Measurements from ENCODE around the gene ACSS1. TPM values are rescaled to one million over a fixed set of nuclear protein-coding genes. Genes with fewer than 3 reads are reported as not detected.
A peak's percentile ranks its signal among the peaks of the same experiment; 100 is the strongest.

The ACSS1 gene
- polyA plus RNA-seq, 2 of the 4 experiments (the other 2 are of a cell fraction), result 7.2 to 7.6 TPM

GRCh38 chr20:24994470-24995368, 63.2 kb downstream of the ACSS1 start:
- H3K27ac ChIP-seq, result peak overlapping the region; percentile 28 to 95; a peak in 4 of 6 replicates
- POLR2A ChIA-PET, result interaction anchor here (2.2 kb wide), 1 partner anchor 71 kb away, joined by 7 read pairs; no protein-coding TSS in a partner anchor
- H3K4me2 ChIP-seq, result peak overlapping the region; percentile 70

More at GRCh38 chr20:24994470-24995368, 63.2 kb downstream of the ACSS1 start:
- ATAC-seq (peak; percentile 47 to 66; a peak in 5 of 6 replicates), DNase-seq (ENCODE audit: low read depth in 1 of 2, low spot score in 1 of 2) (peak; percentile 76 to 91), FAIRE-seq (no peak)
- H3K9me3 ChIP-seq, result no peaks in the 10 kb centered on the region
- WGBS (ENCODE audit: missing lambda C conversion rate), result 30% methylated on average over 20 of the region's 20 CpGs
- no peak overlapping the region for H3K4me3 ChIP-seq
- peaks cover 40% of the 10 kb centered on the region for H3K4me1 ChIP-seq
- TF ChIP-seq ESRRA (IDR thresholded peaks at IDR 0.05; ENCODE audit: borderline replicate concordance, low read length), result no peak
- TF ChIP-seq HOXB5 (CRISPR knock-in tag; IDR thresholded peaks at IDR 0.05), result peak; percentile 100
- 0 out of 2 replicates have a peak, but pooled peaks have one; percentile 19 for TF ChIP-seq MAZ (IDR thresholded peaks at IDR 0.05; ENCODE audit: borderline replicate concordance, low read depth, low read length)
- TF ChIP-seq CHD4 (IDR thresholded peaks at IDR 0.05; ENCODE audit: borderline replicate concordance), result no peak
- TF ChIP-seq CTCF (IDR thresholded peaks at IDR 0.05), result peak; percentile 96
- TF ChIP-seq TP53 (CRISPR knock-in tag; IDR thresholded peaks at IDR 0.05), result no peak
- TF ChIP-seq SMC3 (IDR thresholded peaks at IDR 0.05), result peak; percentile 99
- peak; percentile 77; the same call in 1 of the 2 replicates for TF ChIP-seq PBX3 (IDR thresholded peaks at IDR 0.05)
- no peak for TF ChIP-seq REST (IDR thresholded peaks at IDR 0.05)
- TF ChIP-seq E2F6 (IDR thresholded peaks at IDR 0.05; ENCODE audit: borderline replicate concordance, low read depth), result no peak
- TF ChIP-seq KDM5A (IDR thresholded peaks at IDR 0.05), result no peak
- no peak for TF ChIP-seq USF2 (IDR thresholded peaks at IDR 0.05)
- TF ChIP-seq HOXB13 (CRISPR knock-in tag; IDR thresholded peaks at IDR 0.05; ENCODE audit: low read depth), result no peak
- TF ChIP-seq RAD21 (conservative IDR thresholded peaks at IDR 0.05 in 1 of 2, IDR thresholded peaks at IDR 0.05 in 1 of 2), result peak; percentile 99
- TF ChIP-seq POLR2AphosphoS2 (conservative IDR thresholded peaks at IDR 0.05; ENCODE audit: low read length), result no peak
- no peak for TF ChIP-seq HDAC2 (IDR thresholded peaks at IDR 0.05)
- no peak for TF ChIP-seq MYC (IDR thresholded peaks at IDR 0.05; ENCODE audit: borderline replicate concordance, low read length)
- TF ChIP-seq CEBPB (IDR thresholded peaks at IDR 0.05), result no peak; a peak in 1 of 4 replicates
- peak; percentile 47; the same call in 1 of the 2 replicates for TF ChIP-seq MAX (IDR thresholded peaks at IDR 0.05)
- TF ChIP-seq ZSCAN20 (CRISPR knock-in tag; IDR thresholded peaks at IDR 0.05), result no peak
- no peak for TF ChIP-seq SREBF2 (IDR thresholded peaks at IDR 0.05)
- no peak for TF ChIP-seq ZNF302 (CRISPR knock-in tag; IDR thresholded peaks at IDR 0.05)
- TF ChIP-seq CBX2 (IDR thresholded peaks at IDR 0.05; ENCODE audit: borderline replicate concordance, low read depth), result no peak
- CTCF ChIA-PET, result interaction anchor here (0.7 to 9.1 kb wide), 82 partner anchors 9 to 1057 kb away, joined by 3 to 130 read pairs (median 5); partner anchors contain the start of genes ACSS1, ENTPD6, GINS1 and PYGB

Data from A549 (cell line).